Measurements from ENCODE around the gene CLTB. TPM values are rescaled to one million over a fixed set of nuclear protein-coding genes. Genes with fewer than 3 reads are reported as not detected.

CLTB gene
- total and polyA plus RNA-seq, 4 donors: 14.2 to 49.4 (median 38.6) TPM

DNA sequence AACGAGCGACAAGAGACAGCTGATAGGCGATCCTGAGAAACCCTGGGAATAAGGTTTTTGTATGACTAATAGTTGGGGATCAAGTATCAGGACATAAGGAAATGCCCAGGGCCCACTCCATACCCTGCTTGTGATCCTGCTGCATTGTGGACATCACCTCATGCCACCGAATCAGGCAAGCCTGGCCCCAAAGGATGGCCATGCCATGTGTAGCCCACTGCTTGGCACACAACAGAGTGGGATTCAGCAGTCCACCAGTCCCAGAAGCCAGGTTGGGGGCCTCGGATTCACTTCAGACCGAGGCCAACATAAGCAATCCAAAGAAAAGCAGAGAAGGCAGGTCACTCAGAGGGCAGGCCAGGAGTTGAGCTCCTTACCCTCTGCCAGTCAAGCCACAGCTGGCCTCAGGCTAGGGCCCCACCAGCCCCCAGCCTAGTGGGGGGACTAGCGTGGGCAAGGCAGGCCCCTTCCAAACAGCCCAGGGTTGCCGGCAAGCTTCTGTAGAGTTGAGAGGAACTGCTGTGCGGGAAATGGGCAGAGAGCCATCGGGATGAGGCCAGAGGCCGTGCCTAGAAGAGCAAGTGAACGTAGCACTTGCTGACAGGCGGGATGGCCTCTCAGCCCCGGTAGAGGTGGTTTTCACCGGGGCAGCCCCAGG lies 33.0 kb downstream of the CLTB start (continued):
- TF ChIP-seq, protein P1, sequence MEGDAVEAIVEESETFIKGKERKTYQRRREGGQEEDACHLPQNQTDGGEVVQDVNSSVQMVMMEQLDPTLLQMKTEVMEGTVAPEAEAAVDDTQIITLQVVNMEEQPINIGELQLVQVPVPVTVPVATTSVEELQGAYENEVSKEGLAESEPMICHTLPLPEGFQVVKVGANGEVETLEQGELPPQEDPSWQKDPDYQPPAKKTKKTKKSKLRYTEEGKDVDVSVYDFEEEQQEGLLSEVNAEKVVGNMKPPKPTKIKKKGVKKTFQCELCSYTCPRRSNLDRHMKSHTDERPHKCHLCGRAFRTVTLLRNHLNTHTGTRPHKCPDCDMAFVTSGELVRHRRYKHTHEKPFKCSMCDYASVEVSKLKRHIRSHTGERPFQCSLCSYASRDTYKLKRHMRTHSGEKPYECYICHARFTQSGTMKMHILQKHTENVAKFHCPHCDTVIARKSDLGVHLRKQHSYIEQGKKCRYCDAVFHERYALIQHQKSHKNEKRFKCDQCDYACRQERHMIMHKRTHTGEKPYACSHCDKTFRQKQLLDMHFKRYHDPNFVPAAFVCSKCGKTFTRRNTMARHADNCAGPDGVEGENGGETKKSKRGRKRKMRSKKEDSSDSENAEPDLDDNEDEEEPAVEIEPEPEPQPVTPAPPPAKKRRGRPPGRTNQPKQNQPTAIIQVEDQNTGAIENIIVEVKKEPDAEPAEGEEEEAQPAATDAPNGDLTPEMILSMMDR (IDR thresholded peaks at IDR 0.05; ENCODE audit: low read depth, low read length, missing input control): no peak
- no peak for TF ChIP-seq SP1 (IDR thresholded peaks at IDR 0.05)

DNA sequence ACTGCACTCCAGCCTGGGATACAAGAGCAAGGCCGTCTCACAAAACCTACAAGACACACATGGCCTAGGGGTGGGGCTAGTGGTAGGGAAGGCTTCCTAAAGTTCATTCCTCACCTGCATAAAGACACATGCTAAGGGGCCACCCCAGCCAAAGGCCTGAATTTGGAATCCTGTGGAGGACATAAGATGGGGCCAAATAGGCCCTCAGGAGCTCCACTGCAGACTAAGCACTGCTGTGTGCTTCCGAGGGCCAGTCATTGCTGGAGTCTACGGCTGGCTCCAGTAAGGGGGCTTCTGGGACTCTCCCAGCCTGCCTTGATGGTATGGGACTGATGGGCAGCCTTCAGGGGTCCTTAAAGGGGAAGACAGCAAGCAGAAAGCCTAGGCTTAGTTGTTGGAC lies 33.6 kb downstream of the CLTB start:
- H3K36me3 ChIP-seq (ENCODE audit: control insufficient read depth in 4 of 4, insufficient read depth in 3 of 4, low read depth in 1 of 4, low read length in 3 of 4): peaks cover 10 to 53% (median 23%) of the 10 kb centered on the region in 4 donors
- no peak overlapping the region for H3K9ac ChIP-seq (ENCODE audit: low read depth in 1 of 2, low read length in 2 of 2)
- TF ChIP-seq FOXA1 (IDR thresholded peaks at IDR 0.05): no peak
- TF ChIP-seq, protein P2, sequence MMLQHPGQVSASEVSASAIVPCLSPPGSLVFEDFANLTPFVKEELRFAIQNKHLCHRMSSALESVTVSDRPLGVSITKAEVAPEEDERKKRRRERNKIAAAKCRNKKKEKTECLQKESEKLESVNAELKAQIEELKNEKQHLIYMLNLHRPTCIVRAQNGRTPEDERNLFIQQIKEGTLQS (IDR thresholded peaks at IDR 0.05): no peak
- no peak for TF ChIP-seq RXRA (IDR thresholded peaks at IDR 0.05)
- TF ChIP-seq GABPA (IDR thresholded peaks at IDR 0.05 in 1 of 2, conservative IDR thresholded peaks at IDR 0.05 in 1 of 2): no peak
- no peaks in the 10 kb centered on the region for H3K9me3 ChIP-seq (ENCODE audit: control insufficient read depth in 4 of 4, low read length in 3 of 4)
- WGBS: 93% methylated on average over 3 of the region's 3 CpGs
- no peak for DNase-seq (ENCODE audit: low spot score)
- H3K27me3 ChIP-seq (ENCODE audit: control insufficient read depth in 4 of 4, insufficient read depth in 4 of 4, low read length in 3 of 4): no peaks in the 10 kb centered on the region
- peaks cover 5 to 14% (median 13%) of the 10 kb centered on the region in 4 donors for H3K4me1 ChIP-seq (ENCODE audit: control insufficient read depth in 4 of 4, insufficient read depth in 4 of 4, low read length in 3 of 4)
- H3K27ac ChIP-seq (ENCODE audit: low read depth in 1 of 2, low read length in 2 of 2): no peak overlapping the region
- H3K4me3 ChIP-seq (ENCODE audit: low read depth in 1 of 3, low read length in 3 of 3): no peak overlapping the region

DNA sequence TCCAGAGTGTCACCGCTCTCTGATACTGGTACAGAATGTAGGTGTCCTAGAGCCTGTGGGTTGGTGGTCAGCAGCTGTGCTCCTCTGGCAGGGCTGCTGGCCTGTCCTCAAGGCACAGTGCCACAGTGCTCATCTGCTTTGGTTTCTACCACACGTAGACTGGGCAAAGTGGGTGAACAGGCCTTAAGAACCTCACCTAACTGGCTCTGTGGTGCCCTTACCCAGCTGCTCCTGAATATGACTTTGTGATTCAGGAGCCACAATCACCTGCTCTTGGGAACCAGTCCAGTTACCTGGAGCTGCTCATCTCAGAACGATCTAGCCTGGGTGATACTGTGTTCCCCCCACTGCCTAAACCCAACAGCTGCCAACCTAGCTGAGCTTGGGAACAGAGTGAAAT lies 34.4 kb downstream of the CLTB start:
- Histone ChIP-seq H3K27me3 (ENCODE audit: control insufficient read depth in 4 of 4, insufficient read depth in 4 of 4, low read length in 3 of 4) (no peaks in the 10 kb centered on the region), H3K27ac (ENCODE audit: low read depth in 1 of 2, low read length in 2 of 2) (no peak overlapping the region), H3K4me3 (ENCODE audit: low read depth in 1 of 3, low read length in 3 of 3) (no peak overlapping the region), H3K9me3 (ENCODE audit: control insufficient read depth in 4 of 4, low read length in 3 of 4) (no peaks in the 10 kb centered on the region), H3K4me1 (ENCODE audit: control insufficient read depth in 4 of 4, insufficient read depth in 4 of 4, low read length in 3 of 4) (peaks cover 2 to 7% (median 6%) of the 10 kb centered on the region in 4 donors), H3K9ac (ENCODE audit: low read depth in 1 of 2, low read length in 2 of 2) (no peak overlapping the region), H3K36me3 (ENCODE audit: control insufficient read depth in 4 of 4, insufficient read depth in 3 of 4, low read depth in 1 of 4, low read length in 3 of 4) (peaks cover 10 to 53% (median 23%) of the 10 kb centered on the region in 4 donors)
- DNase-seq (ENCODE audit: low spot score): no peak
- TF ChIP-seq HNF4A (conservative IDR thresholded peaks at IDR 0.05) (no peak), RAD21 (IDR thresholded peaks at IDR 0.05) (no peak), JUND (IDR thresholded peaks at IDR 0.05) (no peak), FOXA2 (IDR thresholded peaks at IDR 0.05) (no peak), NR2F2 (IDR thresholded peaks at IDR 0.05) (no peak), FOXA1 (IDR thresholded peaks at IDR 0.05) (no peak), SP1 (IDR thresholded peaks at IDR 0.05) (no peak), TAF1 (conservative IDR thresholded peaks at IDR 0.05) (no peak), EGR1 (IDR thresholded peaks at IDR 0.05; ENCODE audit: low read depth in 2 of 2) (no peak), RXRA (IDR thresholded peaks at IDR 0.05) (no peak), YY1 (IDR thresholded peaks at IDR 0.05) (no peak), GABPA (IDR thresholded peaks at IDR 0.05 in 1 of 2, conservative IDR thresholded peaks at IDR 0.05 in 1 of 2) (no peak)
- TF ChIP-seq, protein P2 (IDR thresholded peaks at IDR 0.05): no peak
- TF ChIP-seq, protein P3, sequence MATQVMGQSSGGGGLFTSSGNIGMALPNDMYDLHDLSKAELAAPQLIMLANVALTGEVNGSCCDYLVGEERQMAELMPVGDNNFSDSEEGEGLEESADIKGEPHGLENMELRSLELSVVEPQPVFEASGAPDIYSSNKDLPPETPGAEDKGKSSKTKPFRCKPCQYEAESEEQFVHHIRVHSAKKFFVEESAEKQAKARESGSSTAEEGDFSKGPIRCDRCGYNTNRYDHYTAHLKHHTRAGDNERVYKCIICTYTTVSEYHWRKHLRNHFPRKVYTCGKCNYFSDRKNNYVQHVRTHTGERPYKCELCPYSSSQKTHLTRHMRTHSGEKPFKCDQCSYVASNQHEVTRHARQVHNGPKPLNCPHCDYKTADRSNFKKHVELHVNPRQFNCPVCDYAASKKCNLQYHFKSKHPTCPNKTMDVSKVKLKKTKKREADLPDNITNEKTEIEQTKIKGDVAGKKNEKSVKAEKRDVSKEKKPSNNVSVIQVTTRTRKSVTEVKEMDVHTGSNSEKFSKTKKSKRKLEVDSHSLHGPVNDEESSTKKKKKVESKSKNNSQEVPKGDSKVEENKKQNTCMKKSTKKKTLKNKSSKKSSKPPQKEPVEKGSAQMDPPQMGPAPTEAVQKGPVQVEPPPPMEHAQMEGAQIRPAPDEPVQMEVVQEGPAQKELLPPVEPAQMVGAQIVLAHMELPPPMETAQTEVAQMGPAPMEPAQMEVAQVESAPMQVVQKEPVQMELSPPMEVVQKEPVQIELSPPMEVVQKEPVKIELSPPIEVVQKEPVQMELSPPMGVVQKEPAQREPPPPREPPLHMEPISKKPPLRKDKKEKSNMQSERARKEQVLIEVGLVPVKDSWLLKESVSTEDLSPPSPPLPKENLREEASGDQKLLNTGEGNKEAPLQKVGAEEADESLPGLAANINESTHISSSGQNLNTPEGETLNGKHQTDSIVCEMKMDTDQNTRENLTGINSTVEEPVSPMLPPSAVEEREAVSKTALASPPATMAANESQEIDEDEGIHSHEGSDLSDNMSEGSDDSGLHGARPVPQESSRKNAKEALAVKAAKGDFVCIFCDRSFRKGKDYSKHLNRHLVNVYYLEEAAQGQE (IDR thresholded peaks at IDR 0.05): no peak
- TF ChIP-seq, protein P4, sequence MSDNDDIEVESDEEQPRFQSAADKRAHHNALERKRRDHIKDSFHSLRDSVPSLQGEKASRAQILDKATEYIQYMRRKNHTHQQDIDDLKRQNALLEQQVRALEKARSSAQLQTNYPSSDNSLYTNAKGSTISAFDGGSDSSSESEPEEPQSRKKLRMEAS (IDR thresholded peaks at IDR 0.05): no peak
- TF ChIP-seq, protein P5, sequence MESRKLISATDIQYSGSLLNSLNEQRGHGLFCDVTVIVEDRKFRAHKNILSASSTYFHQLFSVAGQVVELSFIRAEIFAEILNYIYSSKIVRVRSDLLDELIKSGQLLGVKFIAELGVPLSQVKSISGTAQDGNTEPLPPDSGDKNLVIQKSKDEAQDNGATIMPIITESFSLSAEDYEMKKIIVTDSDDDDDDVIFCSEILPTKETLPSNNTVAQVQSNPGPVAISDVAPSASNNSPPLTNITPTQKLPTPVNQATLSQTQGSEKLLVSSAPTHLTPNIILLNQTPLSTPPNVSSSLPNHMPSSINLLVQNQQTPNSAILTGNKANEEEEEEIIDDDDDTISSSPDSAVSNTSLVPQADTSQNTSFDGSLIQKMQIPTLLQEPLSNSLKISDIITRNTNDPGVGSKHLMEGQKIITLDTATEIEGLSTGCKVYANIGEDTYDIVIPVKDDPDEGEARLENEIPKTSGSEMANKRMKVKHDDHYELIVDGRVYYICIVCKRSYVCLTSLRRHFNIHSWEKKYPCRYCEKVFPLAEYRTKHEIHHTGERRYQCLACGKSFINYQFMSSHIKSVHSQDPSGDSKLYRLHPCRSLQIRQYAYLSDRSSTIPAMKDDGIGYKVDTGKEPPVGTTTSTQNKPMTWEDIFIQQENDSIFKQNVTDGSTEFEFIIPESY (IDR thresholded peaks at IDR 0.05): no peak
- TF ChIP-seq, protein P1 (IDR thresholded peaks at IDR 0.05; ENCODE audit: low read depth, low read length, missing input control): no peak
- 97% methylated on average over 3 of the region's 3 CpGs for whole genome bisulfite sequencing

Measured in liver (tissue), 9 donors.